Stimulated activated CD8-positive, alpha-beta memory T cell treated with anti-CD3 and anti-CD28 coated beads, Interleukin-15, amount 100 ng/mL, for 24 hours (primary cell): ENCODE data around the gene TNFAIP8.
"Not testable (repeated sequence)": the region's sequence is repeated elsewhere in the genome, so short reads cannot be mapped to it uniquely, and the experiment has no call there.

Experiments used
- DNase-seq: peaks from one replicate; pipeline ENCODE4 v3.0.0-alpha.2; 2020; ENCODE audit warnings: low read depth

The TNFAIP8 gene

DNA sequence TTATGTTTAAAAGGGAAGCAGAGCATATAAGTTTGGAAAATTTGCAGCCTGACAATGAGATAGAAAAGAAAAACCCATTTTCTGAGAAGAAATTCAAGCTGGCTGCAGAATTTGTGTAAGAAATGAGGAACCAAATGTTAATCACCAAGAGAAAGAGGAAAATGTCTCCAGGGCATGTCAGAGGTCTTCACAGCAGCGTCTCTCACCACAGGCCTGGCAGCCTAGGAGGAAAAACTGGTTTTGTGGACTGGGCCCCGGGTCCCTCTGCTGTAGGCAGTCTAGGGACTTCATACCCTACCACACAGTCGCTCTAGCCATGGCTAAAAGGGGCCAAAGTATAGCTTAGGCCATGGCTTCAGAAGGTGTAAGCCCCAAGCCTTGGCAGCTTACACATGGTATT, 64.3 kb downstream of the TNFAIP8 start:
- DNase-seq, result no peak

DNA sequence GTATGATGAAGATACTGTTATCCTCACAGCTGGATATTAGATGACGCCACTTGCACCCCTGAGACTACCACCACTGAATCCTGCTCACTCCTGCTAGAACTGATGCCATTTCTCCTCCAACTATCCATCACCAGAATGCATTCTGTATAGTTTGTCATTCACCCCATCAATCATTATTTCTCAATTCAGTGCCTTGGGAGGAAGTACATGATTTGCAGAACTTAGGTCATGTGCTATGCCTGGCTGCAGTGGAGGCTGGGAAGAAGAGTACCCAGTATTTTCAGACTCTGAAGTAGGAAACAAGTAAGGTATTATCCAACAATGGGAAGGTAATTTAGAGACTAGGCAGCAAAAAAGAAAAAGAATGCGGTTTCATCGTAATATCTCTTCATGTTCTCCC, 70.2 kb downstream of the TNFAIP8 start:
- no peak for DNase-seq

DNA sequence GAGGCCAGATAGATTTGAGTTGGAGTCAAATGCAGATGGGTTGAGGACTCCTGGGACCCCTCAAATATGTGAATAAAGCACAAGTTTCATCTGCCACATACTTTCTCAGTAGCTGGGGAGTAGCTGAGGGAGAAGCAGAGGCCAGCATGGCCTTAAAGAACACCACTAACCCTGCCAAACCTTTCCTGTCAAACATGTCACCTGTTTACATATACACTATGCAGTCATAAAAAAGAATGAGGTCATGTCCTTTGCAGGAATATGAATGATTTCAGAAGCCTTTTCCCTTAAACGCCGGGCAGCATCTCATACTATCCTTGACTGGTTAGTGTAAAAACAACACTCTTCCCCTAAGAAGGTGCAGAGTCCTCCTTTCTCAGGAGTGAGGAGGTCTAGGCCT, 71.2 kb downstream of the TNFAIP8 start:
- no peak for DNase-seq

DNA sequence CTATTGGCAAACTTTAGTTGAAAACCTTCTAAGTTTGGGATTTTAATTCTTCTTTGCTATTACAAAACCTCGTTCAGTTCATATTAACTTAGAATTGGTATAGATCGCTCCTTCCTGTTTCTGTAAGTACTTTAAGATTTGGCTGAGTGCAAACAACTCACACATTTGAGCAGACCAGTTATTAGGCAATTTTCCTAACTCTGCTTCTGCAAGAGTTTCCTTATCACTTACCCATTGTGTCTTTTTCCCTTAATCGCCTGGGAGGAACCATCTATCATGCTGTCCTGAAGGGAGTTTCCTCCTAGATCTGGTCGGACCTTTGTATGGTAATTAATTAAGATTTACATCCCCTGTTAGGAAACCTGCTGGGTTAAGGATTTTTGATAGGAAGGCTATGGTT, 71.8 kb downstream of the TNFAIP8 start:
- not testable (repeated sequence) for DNase-seq

DNA sequence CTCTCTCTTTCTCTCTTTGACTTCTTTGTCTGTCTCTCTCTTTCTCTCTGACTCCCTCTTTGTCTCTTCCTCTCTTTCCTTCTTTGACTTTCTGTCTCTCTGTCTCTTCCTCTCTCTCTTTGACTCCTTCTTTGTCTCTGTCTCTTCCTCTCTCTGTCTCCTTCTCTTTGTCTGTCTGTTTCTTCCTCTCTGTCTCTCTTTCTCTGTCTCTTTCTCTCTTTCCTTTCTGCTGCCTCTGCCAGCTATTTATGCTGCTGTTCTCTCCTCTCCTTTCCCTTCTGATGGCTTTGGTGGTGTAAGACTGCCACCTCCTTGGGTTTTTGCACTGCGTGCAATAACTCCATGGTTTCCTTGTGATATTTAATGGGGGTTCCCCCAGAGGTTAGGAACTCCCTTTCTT, 72.3 kb downstream of the TNFAIP8 start:
- not testable (repeated sequence) for DNase-seq

DNA sequence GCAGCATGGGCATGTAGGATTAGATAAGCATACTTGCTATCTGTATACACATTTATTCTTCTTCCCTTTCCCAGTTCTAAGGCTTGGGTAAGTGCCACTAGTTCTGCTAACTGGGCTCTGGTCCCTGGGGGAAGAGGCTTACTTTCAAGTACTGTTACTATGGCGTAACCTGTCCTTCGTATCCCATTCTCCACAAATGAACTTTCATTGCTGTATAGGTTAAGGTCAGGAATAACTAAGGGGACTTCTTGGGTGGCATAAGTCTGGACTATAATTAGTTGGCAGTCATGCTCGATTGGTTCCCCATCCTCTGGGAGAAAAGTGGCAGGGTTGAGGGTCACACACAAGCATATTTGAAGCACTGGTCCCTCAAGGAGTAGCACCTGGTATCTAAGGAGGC, 72.8 kb downstream of the TNFAIP8 start:
- not testable (repeated sequence) for DNase-seq

DNA sequence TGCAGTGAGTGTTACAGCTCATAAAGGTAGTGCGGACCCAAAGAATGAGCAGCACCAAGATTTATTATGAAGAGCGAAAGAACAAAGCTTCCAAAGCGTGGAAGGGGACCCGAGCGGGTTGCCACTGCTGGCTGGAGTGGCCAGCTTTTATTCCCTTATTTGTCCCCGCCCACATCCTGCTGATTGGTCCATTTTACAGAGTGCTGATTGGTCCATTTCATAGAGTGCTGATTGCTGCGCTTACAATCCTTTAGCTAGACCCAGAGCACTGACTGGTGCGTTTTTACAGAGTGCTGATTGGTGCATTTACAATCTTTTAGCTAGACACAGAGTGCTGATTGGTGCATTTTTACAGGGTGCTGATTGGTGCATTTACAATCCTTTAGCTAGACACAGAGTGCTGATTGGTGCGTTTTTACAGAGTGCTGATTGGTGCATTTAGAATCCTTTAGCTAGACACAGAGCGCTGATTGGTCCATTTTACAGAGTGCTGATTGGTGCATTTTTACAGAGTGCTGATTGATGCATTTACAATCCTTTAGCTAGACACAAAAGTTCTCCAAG, 76.9 kb downstream of the TNFAIP8 start:
- DNase-seq, result not testable (repeated sequence)

DNA sequence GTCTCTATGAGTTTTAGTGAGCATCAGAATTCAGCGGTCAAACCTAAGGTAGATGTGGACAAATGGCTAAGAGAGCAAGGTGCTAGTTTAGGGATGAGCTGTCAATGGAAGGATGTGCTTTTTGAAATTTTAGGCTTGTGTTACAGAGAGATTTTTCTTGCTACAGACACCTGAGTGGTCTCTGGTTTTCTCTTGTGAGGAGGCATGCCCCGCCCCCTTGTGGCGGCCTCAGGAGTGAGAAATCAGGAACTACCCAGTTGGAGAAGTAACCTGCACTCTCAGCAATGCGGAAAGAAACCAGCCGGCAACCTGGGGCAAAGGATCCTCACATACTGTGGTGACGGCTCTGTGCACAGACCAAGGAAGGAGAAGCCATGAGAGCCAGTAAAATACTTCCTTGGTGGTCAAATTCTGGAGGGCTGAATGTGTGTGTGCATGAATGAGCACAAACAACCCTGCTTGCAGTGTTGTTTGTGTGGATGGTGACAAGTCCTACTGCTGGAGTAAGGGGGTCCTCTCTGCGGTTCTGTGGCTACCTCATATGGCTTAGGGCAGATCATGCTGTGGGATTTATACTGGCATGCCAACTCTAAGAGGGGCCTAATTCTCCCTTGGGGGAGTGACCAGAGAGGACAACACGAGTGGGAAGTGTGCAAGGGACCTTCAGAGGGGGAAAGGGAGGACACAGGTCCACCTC, 79.8 kb downstream of the TNFAIP8 start:
- peak; percentile 43 for DNase-seq

DNA sequence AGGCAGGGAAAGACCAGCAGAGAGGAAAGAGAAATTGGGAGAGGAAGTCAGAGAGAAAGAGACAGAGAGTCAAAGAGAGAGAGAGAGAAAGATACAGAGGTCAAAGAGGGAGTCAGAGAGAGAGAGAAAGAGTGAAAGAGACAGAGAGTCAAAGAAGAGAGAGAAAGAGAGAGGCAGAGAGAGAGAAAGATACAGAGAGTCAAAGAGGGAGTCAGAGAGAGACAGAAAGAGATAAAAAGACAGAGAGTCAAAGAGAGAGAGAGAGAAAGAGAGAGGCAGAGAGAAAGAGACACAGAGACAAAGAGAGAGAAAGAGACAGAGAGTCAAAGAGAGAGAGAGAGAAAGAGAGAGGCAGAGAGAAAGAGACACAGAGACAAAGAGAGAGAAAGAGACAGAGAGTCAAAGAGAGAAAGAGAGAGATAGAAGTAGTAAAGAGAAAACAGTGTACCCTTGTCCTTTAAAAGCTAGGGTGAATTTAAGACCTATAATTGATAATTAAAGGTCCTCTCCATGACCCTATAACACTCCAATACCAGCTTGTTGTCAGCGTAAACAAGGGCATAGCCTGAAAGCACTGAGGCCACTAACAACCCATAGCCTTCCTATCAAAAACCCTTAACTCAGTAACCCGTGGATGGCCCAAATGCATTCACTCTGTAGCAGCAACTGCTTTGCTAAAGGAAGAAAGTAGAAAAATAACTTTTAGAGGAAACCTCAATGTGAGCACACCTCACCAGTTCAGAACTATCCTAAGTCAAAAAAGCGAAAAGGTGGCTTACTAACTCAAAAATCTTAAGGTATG, 82.2 kb downstream of the TNFAIP8 start:
- not testable (repeated sequence) for DNase-seq

DNA sequence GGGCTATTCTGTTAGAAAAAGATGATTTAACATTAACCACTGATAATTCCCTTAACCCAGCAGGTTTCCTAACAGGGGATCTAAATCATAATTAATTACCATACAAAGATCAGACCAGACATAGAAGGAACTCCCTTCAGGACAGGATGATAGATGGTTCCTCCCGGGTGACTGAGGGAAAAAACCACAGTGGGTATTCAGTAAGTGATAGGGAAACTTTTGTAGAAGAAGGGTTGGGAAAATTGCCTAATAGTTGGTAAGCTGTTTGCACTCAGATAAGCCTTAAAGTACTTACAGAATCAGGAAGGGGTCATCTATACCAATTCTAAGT, 82.7 kb downstream of the TNFAIP8 start:
- DNase-seq, result not testable (repeated sequence)

DNA sequence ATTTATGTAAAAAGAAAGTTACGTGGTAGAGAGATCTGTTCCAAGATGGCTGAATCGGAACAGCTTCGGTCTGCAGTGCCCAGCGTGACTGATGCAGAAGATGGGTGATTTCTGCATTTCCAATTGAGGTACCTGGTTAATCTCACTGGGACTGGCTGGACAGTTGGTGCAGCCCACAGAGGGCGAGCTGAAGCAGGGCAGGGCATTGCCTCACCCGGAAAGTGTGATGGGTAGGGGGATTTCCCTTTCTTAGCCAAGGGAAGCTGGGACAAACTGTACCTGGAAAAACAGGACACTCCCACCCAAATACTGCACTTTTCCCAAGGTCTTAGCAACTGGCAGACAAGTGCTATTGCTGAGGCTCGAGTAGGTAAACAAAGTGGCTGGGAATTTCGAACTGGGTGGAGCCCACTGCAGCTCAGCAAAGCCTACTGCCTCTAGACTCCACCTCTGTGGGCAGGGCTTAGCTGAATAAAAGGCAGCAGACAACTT, 83.4 kb downstream of the TNFAIP8 start:
- DNase-seq, result no peak

DNA sequence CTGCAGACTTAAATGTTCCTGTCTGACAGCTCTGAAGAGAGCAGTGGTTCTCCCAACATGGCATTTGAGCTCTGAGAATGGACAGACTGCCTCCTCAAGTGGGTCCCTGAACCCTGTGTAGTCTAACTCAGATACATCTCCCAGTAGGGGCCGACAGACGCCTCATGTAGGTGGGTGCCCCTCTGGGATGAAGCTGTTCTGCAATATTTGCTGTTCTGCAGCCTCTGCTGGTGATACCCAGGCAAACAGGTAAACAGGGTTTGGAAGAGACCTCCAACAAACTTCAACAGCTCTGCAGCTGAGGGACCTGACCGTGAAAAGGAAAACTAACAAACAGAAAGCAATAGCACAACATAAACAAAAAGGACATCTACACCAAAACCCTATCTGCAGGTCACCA, 83.8 kb downstream of the TNFAIP8 start:
- DNase-seq, result not testable (repeated sequence)

DNA sequence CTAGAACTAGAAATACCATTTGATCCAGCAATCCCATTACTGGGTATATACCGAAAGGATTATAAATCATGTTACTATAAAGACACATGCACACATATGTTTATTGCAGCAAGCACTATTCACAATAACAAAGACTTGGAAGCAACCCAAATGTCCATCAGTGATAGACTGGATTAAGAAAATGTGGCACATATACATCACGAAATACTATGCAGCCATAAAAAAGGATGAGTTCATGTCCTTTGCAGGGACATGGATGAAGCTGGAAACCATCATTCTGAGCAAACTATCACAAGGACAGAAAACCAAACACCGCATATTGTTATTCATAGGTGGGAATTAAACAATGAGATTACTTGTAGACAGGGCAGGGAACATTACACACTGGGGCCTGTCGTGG, 88.8 kb downstream of the TNFAIP8 start:
- not testable (repeated sequence) for DNase-seq

DNA sequence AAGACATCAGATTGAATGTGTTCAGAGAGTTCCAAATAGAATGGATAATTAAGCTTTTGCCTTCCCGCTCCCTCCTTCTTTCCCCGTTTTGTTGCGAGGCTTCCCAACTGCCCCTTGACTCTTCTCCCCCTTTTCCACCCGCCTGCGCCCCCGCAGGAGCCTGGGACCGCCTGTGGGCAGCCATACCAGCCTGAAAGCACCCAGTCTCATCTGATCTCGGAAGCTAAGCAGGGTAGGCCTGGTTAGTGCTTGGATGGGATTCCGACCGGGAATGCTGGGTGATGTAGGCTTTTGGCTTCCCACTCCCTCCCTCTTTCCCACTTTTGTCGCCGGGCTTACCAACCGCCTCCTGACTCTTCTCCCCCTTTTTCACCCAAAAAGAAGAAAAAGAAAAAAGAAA, 89.7 kb downstream of the TNFAIP8 start:
- no peak for DNase-seq
